ENCODE results near the gene FAM187B.

FAM187B gene

DNA sequence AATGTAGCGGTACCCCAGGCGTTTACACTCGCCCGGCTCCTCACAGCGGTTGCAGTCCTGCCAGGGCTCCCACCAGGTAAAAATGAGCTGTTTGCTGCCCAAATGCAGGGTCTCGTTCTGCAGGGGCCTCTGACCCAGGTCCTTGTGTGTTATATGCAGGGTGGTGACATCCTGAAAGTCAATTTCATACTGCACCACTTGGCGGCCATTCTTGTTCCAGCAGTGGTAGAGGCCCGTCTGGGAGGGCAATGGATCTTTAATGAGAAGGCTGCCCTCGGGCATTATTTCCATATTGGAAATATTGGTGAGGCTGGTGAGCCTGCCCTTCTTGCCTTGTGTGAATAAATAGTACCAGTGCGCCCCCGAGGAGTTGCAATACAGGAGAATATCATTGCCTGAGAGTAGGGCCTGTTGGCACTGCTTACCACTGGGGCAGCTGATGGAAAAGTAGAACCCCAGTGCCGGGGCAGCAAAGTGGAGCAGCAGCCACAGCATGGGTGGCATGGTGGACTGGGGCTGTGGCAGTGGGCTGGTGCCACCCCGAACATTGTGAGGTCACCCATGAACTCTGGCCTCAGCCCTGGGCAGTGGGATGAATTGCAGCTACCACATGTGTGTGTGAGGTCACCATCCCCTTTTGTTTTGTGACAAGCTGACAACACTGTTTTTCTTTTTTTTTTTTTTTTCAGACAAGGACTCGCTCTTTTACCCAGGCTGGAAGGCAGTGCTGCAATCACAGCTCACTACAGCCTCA, at the start of gene FAM187B:
Gene FAM187B (minus strand): TSS at position 563 of the 754 bp plus-strand sequence. CDS start 59 bp downstream, at position 504.
- intact Hi-C loops (cut with DNase I) = no loop called here
- peak in 5 of 10 donors; percentile 15 to 87 (median 44) for DNase-seq

DNA sequence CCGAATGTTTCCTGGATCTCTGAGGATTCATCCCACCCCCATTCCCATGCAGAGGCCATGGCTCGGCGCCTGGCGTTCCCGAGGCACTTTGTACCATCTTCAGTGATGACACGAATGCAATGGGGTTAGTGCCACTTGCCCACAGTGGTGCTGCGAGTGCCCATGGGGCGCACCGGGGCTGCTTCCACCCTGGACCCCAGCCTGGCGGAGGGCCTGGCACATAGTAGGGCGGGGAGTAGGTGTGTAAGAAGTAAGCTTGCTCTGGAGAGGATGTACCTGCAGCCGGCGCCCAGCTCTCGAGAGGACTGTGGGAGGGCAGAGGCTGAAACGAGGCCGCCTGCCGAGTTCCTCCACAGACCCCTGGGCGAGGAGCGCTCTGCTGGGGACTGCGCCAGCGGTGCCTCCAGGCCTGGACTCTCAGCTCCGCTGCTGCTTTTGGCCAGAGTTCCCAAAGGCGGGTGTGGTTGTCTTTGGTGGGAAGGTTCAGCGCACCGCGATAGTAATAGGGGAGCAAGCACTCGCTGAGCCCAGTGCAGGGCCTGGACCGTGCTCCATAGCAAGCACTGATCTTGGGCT, 48.3 kb upstream of the FAM187B start:
- no peak for DNase-seq
- intact Hi-C loops (cut with DNase I) = no loop called here

DNA sequence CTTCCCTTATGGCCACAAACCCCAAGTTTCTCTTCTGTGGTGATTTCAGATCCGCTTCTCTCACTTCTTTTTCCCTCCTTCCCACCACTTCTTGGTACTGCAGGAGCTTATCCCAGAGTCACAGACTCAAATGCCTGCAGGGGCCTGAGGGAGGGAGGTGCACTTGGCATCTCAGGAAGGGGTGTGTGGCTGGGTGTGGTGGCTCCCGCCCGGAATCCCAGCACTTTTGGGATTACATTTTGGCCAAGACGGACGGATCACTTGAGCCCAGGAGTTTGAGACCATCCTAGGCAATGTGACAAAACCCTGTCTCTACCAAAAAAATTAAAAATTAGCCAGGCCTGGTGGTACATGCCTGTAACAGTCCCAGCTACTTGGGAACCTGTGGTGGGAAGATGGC, 45.8 kb upstream of the FAM187B start:
- no peak for DNase-seq
- intact Hi-C loops (cut with DNase I) = loop anchor here (5.0 kb wide), 1 partner anchor 73 kb away; the partner anchor contains the start of gene FFAR1

DNA sequence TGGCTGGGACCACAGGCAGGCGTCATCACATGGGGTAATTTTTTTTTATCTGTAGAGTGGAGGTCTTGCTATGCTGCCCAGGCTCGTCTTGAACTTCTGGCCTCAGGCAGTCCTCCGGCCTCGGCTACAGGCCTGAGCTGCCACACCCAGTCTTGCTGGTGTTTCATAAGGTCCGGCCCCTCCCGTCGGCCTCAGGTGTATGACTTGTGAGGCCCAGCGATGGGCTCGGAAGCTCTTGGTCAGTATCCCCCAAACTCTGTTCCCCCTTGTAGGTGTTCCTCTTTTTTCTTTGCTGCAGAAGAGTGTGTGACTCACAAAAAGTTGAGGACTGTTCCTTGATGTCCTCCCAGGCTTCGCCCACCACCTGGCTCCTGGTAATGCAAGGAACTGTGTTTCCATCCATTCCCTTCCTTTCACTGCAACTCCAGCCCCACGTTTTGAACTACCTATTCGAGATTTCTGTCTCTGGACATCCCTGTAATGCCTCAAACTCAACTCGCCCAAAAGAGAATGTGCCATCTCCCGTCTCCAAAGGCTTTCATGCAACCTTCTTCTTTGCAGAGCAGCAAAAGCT, 45.2 kb upstream of the FAM187B start:
- peak in 2 of 10 donors; percentile 64 to 80 for DNase-seq
- intact Hi-C loops (cut with DNase I) = loop anchor here (5.0 kb wide), 1 partner anchor 74 kb away; the partner anchor contains the start of gene FFAR1

DNA sequence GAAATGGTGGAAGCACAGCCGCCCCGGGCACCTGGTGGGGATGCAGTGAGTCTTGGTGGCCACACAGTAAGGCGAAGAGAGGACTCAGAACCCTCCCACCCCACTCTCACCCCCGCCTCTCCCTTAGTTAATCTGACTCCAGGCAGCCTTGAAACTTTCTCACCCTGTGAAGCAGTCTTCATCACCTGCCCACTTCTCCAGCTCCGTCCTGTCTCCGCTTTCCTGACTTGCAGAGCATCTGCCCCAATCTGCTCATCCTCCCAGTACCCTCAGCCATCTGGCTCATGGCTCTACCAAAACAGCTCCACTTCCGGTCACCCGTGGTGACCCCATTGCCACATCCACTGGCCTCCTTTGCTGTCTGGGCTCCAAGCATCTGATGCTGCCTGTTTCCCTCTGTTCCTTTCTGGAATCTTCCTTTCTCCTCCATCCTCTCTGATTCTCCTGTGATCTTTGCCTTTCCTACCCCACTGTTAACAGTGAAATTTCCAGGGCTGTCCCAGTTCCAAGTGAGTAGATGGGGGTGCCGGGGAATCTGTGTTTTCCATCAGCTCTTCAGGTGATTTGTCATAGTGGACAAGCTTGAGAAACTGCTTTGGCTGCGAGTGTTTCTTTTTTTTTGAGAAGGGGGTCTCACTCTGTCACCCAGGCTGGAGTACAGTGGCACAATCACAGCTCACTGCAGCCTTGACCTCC, 44.6 kb upstream of the FAM187B start:
- peak in 1 of 10 donors; percentile 73 for DNase-seq
- intact Hi-C loops (cut with DNase I) = loop anchor here (5.0 kb wide), 1 partner anchor 74 kb away; the partner anchor contains the start of gene FFAR1

DNA sequence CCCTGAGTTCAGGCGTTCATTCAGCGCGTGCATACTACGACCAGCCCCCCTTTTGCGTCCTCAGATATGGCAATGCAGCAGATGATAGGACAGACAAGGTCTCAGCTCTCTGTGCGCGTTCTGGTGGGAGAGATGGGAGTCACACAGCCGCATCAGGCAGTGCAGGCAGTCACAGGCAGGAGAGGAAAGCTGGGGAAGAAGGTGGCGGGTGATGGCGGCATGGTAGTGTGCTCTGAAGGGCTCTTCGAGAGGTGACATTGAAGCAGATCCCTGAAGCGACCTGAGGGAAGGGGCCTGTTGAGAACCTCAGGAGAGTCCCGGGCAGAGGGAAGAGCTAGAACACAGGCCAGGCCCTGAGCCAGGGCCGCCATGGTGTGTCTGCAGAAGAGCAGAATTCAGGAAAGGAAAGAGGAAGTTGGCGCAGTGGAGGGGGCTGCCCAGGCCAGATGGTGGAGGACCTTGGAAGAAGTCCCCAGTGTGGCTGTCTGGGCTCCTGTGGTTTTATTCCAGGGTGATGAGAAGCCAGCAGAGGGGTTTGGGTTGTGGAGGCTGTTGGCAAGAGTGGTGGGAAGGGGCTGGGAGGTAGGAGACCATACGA, 43.7 kb upstream of the FAM187B start:
- DNase-seq = peak in 1 of 10 donors; percentile 70
- intact Hi-C loops (cut with DNase I) = loop anchor here (5.0 kb wide), 1 partner anchor 75 kb away; the partner anchor contains the start of gene FFAR1

DNA sequence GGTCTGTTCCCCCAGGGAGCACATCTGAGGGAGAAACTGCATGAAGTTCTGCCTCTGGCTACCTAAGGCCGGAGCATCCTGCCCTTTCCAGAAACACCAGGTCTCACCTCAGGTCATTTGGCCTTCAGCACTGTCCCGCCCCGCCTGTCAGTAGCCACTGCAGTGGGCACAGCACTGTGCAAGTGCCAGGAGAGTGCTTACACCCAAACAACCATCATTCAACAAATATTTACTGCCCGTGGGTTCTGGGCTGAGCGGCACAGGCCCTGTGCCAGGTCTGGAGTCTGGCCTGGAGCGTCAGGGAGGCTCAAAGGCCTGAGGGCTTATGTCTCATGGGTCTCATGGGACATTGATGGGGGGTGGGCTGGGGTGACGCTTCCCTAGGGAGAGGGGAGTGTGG, 43.0 kb upstream of the FAM187B start:
- intact Hi-C loops (cut with DNase I) = loop anchor here (5.0 kb wide), 1 partner anchor 76 kb away; the partner anchor contains the start of gene FFAR1
- DNase-seq = no peak

DNA sequence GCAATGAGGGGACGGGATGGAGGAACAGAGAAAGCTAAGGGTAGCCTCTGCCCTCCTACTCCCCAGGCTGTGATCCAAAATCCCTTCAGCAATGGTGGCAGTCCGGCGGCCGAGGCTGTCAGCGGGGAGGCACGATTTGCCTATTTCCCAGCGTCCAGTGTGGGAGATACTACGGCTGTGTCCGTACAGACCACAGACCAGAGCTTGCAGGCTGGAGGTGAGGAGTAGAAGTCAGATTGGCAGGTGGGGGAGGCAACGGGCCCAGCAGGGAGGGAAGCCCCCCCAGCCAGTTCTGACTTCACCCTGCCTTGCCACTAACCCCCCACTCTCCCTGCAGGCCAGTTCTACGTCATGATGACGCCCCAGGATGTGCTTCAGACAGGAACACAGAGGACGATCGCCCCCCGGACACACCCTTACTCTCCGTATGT, 41.9 kb upstream of the FAM187B start:
- intact Hi-C loops (cut with DNase I) = loop anchor here (5.0 kb wide), 1 partner anchor 77 kb away; the partner anchor contains the start of gene FFAR1
- DNase-seq = peak in 1 of 10 donors; percentile 65

DNA sequence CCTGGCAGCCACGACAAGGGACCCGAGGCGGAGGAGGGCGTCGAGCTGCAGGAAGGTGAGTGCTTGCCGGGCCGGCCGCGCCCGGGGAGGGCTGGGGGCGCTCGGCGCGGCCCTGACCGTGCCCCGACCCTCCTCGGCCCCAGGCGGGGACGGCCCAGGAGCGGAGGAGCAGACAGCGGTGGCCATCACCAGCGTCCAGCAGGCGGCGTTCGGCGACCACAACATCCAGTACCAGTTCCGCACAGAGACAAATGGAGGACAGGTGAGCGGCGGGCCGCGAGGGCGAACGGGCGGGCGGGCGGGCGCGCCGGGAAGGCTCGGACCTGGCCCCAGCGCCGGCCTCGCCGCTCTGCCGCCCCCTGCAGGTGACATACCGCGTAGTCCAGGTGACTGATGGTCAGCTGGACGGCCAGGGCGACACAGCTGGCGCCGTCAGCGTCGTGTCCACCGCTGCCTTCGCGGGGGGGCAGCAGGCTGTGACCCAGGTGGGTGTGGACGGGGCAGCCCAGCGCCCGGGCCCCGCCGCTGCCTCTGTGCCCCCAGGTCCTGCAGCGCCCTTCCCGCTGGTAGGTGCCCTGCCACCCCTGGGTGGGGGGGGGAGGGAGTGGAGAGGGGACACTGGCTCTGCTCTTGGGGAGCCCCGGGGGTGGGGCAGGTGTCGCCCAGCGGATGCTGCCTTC, 41.0 kb upstream of the FAM187B start:
- intact Hi-C loops (cut with DNase I) = loop anchor here (1.0 to 10.0 kb wide), 4 partner anchors 23 to 225 kb away; partner anchors contain the start of genes FFAR1, FXYD7, KRTDAP and MAG
- DNase-seq = peak; percentile 77 to 98 (median 88)

DNA sequence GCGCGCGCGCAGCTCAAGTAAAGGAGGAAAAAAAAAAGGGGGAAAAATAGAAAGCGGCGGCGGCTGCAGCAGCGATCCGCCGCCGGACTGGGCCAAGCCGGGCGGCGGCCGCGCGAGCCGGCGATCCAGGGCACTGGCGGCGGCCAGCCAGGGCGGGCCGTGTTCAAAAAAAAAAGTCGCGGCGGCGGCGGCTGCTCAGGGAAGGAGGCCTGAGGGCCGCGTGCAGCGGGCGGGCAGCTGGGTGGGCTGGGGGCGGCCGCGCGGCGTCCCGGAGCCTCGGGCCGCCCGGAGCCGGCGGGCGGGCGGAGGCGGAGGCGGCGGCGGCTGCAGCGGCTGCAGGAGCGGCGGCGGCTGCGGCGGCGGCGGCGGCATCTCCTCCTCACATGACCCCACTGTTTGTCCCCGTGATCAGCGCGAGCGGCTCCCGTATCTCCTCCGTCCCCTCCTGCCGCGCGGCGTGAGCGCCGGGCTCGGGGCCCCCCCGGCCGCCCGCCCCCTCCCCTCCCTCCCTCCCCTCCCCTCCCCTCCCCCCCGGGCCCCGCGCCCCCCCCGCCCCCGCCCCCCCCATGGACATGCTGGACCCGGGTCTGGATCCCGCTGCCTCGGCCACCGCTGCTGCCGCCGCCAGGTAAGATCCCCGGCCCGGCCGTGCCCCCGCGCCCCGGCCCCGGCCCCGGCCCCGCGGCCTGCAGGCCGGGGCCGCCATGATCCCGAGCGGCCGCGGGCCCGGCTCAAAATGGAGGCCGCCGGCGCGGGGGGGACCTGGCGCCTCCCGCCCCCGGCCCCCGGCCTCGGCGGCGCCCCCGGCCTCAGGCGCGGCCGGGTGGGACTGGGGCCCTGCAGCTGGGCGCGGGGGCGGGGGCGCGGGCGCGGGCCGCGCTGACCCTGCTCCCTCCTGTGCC, 40.2 kb upstream of the FAM187B start, which contains the start of gene USF2:
Gene USF2 (plus strand): TSS at position 427 of the 902 bp plus-strand sequence. CDS start 140 bp downstream, at position 567.
- intact Hi-C loops (cut with DNase I) = loop anchor here (1.0 to 10.0 kb wide), 3 partner anchors 24 to 226 kb away; partner anchors contain the start of genes FXYD7, KRTDAP and MAG
- DNase-seq = peak in 9 of 10 donors; percentile 74 to 97 (median 79)

DNA sequence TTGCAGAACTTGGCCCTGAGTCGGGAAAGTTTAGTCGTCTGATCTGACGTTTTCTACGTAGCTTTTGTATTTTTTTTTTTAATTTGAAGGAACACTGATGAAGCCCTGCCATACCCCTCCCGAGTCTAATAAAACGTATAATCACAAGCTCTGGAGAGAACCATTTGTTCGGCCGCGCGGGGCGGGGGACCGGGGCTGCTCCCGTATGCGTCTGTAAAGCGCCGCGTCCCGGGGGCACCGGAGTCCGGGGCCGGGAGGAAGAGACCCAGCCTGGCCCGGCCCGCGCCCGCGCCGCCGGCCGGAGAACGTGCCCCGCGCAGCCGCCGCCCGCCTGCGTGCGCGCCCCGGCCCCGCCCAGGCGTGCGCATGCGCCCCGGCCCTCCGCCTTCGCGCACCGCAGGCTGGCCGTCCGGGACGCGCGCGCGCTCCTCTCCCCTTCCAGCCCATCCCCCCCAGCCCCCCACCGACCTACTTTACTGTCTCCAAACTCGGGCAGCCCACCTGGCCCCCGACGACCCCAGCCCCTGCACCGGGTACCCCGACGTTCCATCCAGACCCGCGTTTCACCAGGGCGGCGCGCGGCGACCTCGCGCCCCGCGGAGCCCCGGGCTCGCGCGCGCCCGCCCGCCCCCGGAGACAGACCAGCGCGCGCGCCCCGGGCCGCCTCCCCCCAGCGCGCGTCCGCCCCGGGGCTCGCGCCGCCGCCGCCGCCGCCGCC, 39.4 kb upstream of the FAM187B start:
- DNase-seq = peak in 6 of 10 donors; percentile 57 to 94 (median 83)
- intact Hi-C loops (cut with DNase I) = loop anchor here (2.0 to 10.0 kb wide), 2 partner anchors 25 to 227 kb away; partner anchors contain the start of genes KRTDAP and MAG

DNA sequence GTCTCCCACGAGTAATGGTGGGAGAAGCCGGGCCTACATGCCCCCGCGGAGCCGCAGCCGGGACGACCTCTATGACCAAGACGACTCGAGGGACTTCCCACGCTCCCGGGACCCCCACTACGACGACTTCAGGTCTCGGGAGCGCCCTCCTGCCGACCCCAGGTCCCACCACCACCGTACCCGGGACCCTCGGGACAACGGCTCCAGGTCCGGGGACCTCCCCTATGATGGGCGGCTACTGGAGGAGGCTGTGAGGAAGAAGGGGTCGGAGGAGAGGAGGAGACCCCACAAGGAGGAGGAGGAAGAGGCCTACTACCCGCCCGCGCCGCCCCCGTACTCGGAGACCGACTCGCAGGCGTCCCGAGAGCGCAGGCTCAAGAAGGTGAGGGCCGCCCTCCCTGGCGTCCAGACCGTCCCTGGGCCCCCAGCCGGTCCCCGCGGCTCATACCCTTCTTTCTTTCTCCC, 38.8 kb upstream of the FAM187B start:
- DNase-seq = peak in 5 of 10 donors; percentile 48 to 90 (median 83)
- intact Hi-C loops (cut with DNase I) = loop anchor here (10.0 kb wide), 1 partner anchor 227 kb away; the partner anchor contains the start of gene KRTDAP

DNA sequence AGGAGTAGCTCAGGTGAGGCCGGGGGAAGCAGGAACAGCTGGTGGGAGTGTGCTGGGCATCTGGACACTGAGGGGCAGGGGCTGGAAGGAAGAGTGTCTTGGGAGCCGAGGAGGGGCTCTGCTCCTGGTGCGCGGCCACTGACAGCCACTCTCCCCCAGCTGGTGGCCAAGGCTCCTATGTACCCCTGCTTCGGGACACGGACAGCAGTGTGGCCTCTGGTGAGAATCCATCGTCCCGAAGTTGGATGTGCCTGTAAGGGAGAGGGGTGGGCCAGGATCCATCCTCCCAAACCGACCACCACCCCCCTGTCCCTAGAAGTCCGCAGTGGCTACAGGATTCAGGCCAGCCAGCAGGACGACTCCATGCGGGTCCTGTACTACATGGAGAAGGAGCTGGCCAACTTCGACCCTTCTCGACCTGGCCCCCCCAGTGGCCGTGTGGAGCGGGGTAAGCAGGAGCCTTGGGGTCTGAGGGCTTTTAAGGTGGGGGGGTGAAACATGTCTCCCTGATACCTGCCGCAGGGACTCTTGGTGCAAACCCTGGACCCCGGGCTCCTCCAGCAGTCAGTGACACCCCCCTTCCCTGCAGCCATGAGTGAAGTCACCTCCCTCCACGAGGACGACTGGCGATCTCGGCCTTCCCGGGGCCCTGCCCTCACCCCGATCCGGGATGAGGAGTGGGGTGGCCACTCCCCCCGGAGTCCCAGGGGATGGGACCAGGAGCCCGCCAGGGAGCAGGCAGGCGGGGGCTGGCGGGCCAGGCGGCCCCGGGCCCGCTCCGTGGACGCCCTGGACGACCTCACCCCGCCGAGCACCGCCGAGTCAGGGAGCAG, 38.2 kb upstream of the FAM187B start:
- intact Hi-C loops (cut with DNase I) = loop anchor here (10.0 kb wide), 1 partner anchor 228 kb away; the partner anchor contains the start of gene KRTDAP
- DNase-seq = peak in 5 of 10 donors; percentile 14 to 81 (median 67)

DNA sequence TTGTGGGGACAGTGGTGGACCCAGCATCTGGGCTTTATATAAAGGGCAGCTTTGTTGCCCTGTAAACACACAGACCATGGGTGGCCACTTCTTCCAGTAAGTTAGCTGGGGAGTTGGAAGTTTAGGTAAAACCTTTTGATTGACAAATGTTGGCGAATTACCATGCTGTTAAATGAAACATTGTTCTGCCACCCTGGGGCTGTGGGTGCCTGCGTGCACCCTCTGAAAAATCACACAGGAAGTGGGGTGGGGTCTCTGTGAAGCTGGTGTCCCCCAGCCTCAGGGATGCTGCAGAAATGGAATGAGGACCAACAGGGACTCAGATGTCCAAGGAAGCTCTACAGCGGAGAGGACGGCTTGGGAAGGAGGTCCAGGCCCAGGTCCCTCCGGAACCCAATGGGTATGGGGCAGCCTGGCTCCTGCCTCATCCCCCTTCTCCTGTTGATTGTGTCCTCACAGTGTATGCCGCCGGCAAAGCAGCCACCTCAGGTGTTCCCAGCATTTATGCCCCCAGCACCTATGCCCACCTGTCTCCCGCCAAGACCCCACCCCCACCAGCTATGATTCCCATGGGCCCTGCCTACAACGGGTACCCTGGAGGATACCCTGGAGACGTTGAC, 37.5 kb upstream of the FAM187B start:
- DNase-seq = peak in 6 of 10 donors; percentile 5 to 73 (median 20)
- intact Hi-C loops (cut with DNase I) = loop anchor here (10.0 kb wide), 1 partner anchor 229 kb away; the partner anchor contains the start of gene KRTDAP

Data from posterior cingulate gyrus (tissue), 11 donors.